GM23338 (cell line): ENCODE results near the gene EPB41L5. TPM values are rescaled to one million over a fixed set of nuclear protein-coding genes. Genes with fewer than 3 reads are reported as not detected.

Source experiments
- ATAC-seq: fragments of 200-7000 bp; cut with Tn5 transposase; 3 replicates; pipeline ENCODE4 v1.9.1; 2020
- DNase-seq: peaks from one replicate; pipeline ENCODE4 v3.0.0-alpha.2; 2015; ENCODE audit warnings: low spot score
- H2AFZ ChIP-seq: fragments of 200-600 bp; sonication (generic); 2 replicates; pipeline ENCODE4 v1.8.0; 2016; ENCODE audit warnings: antibody characterized with exemption, mild to moderate bottlenecking, moderate library complexity
- H3F3A ChIP-seq: fragments of 200-600 bp; sonication (generic); replicated peaks from 2 replicates; pipeline ENCODE4 v1.8.0; 2017; ENCODE audit warnings: antibody characterized with exemption, mixed run types, low read depth
- H3K27ac ChIP-seq: fragments of 200-600 bp; sonication (generic); 2 replicates; pipeline ENCODE4 v1.6.1; 2016; ENCODE audit warnings: low read depth
- H3K27me3 ChIP-seq: fragments of 200-600 bp; sonication (generic); 2 replicates; pipeline ENCODE4 v1.8.0; 2016; ENCODE audit warnings: mild to moderate bottlenecking, mixed run types, moderate library complexity; ENCODE audit not compliant: insufficient read depth
- H3K36me3 ChIP-seq: fragments of 200-600 bp; sonication (generic); 2 replicates; pipeline ENCODE4 v1.8.0; 2016; ENCODE audit warnings: mild to moderate bottlenecking; ENCODE audit not compliant: insufficient read depth
- H3K4me1 ChIP-seq: fragments of 200-600 bp; sonication (generic); 2 replicates; pipeline ENCODE4 v1.8.0; 2016; ENCODE audit warnings: mild to moderate bottlenecking, moderate library complexity; ENCODE audit not compliant: insufficient read depth
- H3K4me2 ChIP-seq: fragments of 200-600 bp; sonication (generic); 2 replicates; pipeline ENCODE4 v1.7.1; 2017; ENCODE audit warnings: mixed run types
- H3K4me3 ChIP-seq: fragments of 200-600 bp; sonication (generic); 2 replicates; pipeline ENCODE4 v1.6.1; 2016; ENCODE audit warnings: mixed run types
- H3K79me2 ChIP-seq: fragments of 200-600 bp; sonication (generic); replicated peaks from 2 replicates; pipeline ENCODE4 v1.8.0; 2017; ENCODE audit warnings: mild to moderate bottlenecking; ENCODE audit not compliant: insufficient read depth
- H3K9me2 ChIP-seq: fragments of 200-600 bp; sonication (generic); 2 replicates; pipeline ENCODE4 v1.8.0; 2017; ENCODE audit not compliant: insufficient read depth
- H4K20me1 ChIP-seq: fragments of 200-600 bp; sonication (generic); replicated peaks from 2 replicates; pipeline ENCODE4 v1.8.0; 2017; ENCODE audit warnings: mild to moderate bottlenecking; ENCODE audit not compliant: insufficient read depth
- H3K27ac Mint-ChIP-seq: 2 replicates; pipeline ENCODE4 v1.8.0; 2020; ENCODE audit warnings: inconsistent platforms, mild to moderate bottlenecking, moderate library complexity, mixed read lengths
- H3K27me3 Mint-ChIP-seq: 3 replicates; pipeline ENCODE4 v1.8.0; 2022; ENCODE audit warnings: low read depth, mild to moderate bottlenecking, moderate library complexity, mixed read lengths, inconsistent platforms; ENCODE audit not compliant: insufficient read depth, poor library complexity
- H3K36me3 Mint-ChIP-seq: 3 replicates; pipeline ENCODE4 v1.8.0; 2021; ENCODE audit warnings: low read depth, mild to moderate bottlenecking, inconsistent platforms, moderate library complexity, mixed read lengths
- H3K4me1 Mint-ChIP-seq: 3 replicates; pipeline ENCODE4 v1.8.0; 2020; ENCODE audit warnings: mild to moderate bottlenecking, inconsistent platforms, mixed read lengths
- H3K4me3 Mint-ChIP-seq: 3 replicates; pipeline ENCODE4 v1.8.0; 2021; ENCODE audit warnings: moderate library complexity, mild to moderate bottlenecking, inconsistent platforms, mixed read lengths
- H3K9me3 Mint-ChIP-seq: 3 replicates; pipeline ENCODE4 v1.8.0; 2020; ENCODE audit warnings: moderate library complexity, mild to moderate bottlenecking, inconsistent platforms, mixed read lengths
- CREB1 ChIP-seq: fragments of 250-450 bp; sonication (Bioruptor Pico); IDR thresholded peaks from 2 replicates; pipeline ENCODE4 v1.5.0; 2020; ENCODE audit warnings: low read depth, mild to moderate bottlenecking, moderate library complexity
- CTCF ChIP-seq, 2 experiments: fragments of 200-600 bp in 1 of 2; sonication (generic) in 1 of 2; conservative IDR thresholded peaks; 2 replicates each; pipeline versions ENCODE4 v1.5.1 to v1.6.1; 2016 to 2017; ENCODE audit warnings: antibody characterized with exemption in 2 of 2, low read depth in 2 of 2, mild to moderate bottlenecking in 2 of 2, moderate library complexity in 1 of 2
- ETS1 ChIP-seq: IDR thresholded peaks from 2 replicates; pipeline ENCODE4 v1.6.1; 2016; ENCODE audit warnings: antibody characterized with exemption
- EZH2 ChIP-seq: fragments of 200-600 bp; sonication (generic); IDR thresholded peaks from one replicate; pipeline ENCODE4 v1.8.0; 2017; ENCODE audit warnings: antibody characterized with exemption, mild to moderate bottlenecking, low read depth; ENCODE audit not compliant: unreplicated experiment
- EZH2phosphoT487 ChIP-seq: fragments of 200-600 bp; sonication (generic); IDR thresholded peaks from one replicate; pipeline ENCODE4 v1.8.1; 2018; ENCODE audit warnings: antibody characterized with exemption; ENCODE audit not compliant: unreplicated experiment
- JUNB ChIP-seq: IDR thresholded peaks from one replicate; pipeline ENCODE4 v1.6.1; 2016; ENCODE audit warnings: antibody characterized with exemption; ENCODE audit not compliant: unreplicated experiment
- NANOG ChIP-seq: IDR thresholded peaks from 2 replicates; pipeline ENCODE4 v1.6.1; 2016; ENCODE audit warnings: antibody characterized with exemption, borderline replicate concordance
- POLR2AphosphoS5 ChIP-seq: IDR thresholded peaks from 2 replicates; pipeline ENCODE4 v1.6.1; 2016; ENCODE audit warnings: antibody characterized with exemption, low read depth
- STAT1 ChIP-seq: IDR thresholded peaks from one replicate; pipeline ENCODE4 v1.6.1; 2016; ENCODE audit warnings: antibody characterized with exemption; ENCODE audit not compliant: unreplicated experiment
- ZNF114 ChIP-seq: fragments of 250-450 bp; sonication (Bioruptor Pico); IDR thresholded peaks from 2 replicates; pipeline ENCODE4 v1.5.0; 2020; ENCODE audit warnings: mild to moderate bottlenecking, moderate library complexity
- ZNF331 ChIP-seq: fragments of 250-450 bp; sonication (Bioruptor Pico); IDR thresholded peaks from 2 replicates; pipeline ENCODE4 v1.5.0; 2020; ENCODE audit warnings: low read depth, mild to moderate bottlenecking, moderate library complexity
- ZNF462 ChIP-seq: fragments of 250-450 bp; sonication (Bioruptor Pico); IDR thresholded peaks from 2 replicates; pipeline ENCODE4 v1.5.0; 2020; ENCODE audit warnings: mild to moderate bottlenecking, moderate library complexity
- polyA plus RNA-seq: library from polyadenylated mRNA; unstranded; fragments of >200 nt; fragmentation: Nextera tagmentation; extraction: Ambion mirVana; gene quantifications from 2 replicates; pipeline ENCODE4 v1.2.1, GENCODE V29; 2016
- total RNA-seq: library from RNA; depleted of rRNA; stranded (reverse); fragments of >200 nt; shearing (Covaris generic); gene quantifications from 2 replicates; pipeline ENCODE4 v1.2.3, GENCODE V29; 2014
- TF ChIP-seq, protein P1 (sequence below): IDR thresholded peaks from one replicate; pipeline ENCODE4 v1.6.1; 2018; ENCODE audit warnings: antibody characterized with exemption; ENCODE audit not compliant: unreplicated experiment

EPB41L5 gene
- total and polyA plus RNA-seq, 2 experiments from 2014 or later, result 15.5 to 35.4 TPM

GRCh38 chr2:120118018-120118417 is 105.1 kb downstream of the EPB41L5 start:
- Histone ChIP-seq H3F3A (no peaks in the 10 kb centered on the region), H3K36me3 (no peaks in the 10 kb centered on the region), H3K27me3 (no peaks in the 10 kb centered on the region), H3K27ac (no peak overlapping the region), H2AFZ (no peak overlapping the region), H3K9me2 (no peaks in the 10 kb centered on the region), H3K4me1 (no peaks in the 10 kb centered on the region), H3K79me2 (no peaks in the 10 kb centered on the region), H3K4me2 (no peak overlapping the region), H4K20me1 (no peaks in the 10 kb centered on the region), H3K4me3 (no peak overlapping the region)
- TF ChIP-seq JUNB (no peak), EZH2 (no peak), EZH2phosphoT487 (no peak), CREB1 (no peak), ZNF331 (CRISPR knock-in tag) (no peak), NANOG (no peak), POLR2AphosphoS5 (no peak), ZNF462 (CRISPR knock-in tag) (no peak), CTCF (conservative IDR thresholded peaks at IDR 0.05; ENCODE audit: low read depth in 2 of 2) (no peak), ETS1 (no peak), ZNF114 (no peak), STAT1 (no peak)
- TF ChIP-seq, protein P1, sequence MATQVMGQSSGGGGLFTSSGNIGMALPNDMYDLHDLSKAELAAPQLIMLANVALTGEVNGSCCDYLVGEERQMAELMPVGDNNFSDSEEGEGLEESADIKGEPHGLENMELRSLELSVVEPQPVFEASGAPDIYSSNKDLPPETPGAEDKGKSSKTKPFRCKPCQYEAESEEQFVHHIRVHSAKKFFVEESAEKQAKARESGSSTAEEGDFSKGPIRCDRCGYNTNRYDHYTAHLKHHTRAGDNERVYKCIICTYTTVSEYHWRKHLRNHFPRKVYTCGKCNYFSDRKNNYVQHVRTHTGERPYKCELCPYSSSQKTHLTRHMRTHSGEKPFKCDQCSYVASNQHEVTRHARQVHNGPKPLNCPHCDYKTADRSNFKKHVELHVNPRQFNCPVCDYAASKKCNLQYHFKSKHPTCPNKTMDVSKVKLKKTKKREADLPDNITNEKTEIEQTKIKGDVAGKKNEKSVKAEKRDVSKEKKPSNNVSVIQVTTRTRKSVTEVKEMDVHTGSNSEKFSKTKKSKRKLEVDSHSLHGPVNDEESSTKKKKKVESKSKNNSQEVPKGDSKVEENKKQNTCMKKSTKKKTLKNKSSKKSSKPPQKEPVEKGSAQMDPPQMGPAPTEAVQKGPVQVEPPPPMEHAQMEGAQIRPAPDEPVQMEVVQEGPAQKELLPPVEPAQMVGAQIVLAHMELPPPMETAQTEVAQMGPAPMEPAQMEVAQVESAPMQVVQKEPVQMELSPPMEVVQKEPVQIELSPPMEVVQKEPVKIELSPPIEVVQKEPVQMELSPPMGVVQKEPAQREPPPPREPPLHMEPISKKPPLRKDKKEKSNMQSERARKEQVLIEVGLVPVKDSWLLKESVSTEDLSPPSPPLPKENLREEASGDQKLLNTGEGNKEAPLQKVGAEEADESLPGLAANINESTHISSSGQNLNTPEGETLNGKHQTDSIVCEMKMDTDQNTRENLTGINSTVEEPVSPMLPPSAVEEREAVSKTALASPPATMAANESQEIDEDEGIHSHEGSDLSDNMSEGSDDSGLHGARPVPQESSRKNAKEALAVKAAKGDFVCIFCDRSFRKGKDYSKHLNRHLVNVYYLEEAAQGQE, result no peak
- H3K4me1 Mint-ChIP-seq, result no peaks in the 10 kb centered on the region
- peaks cover 22% of the 10 kb centered on the region; the same call in 2 of the 3 replicates for H3K9me3 Mint-ChIP-seq
- H3K36me3 Mint-ChIP-seq, result peaks cover 15% of the 10 kb centered on the region; the same call in 2 of the 3 replicates
- no peak overlapping the region for H3K27ac Mint-ChIP-seq
- no peak for DNase-seq
- H3K27me3 Mint-ChIP-seq, result no peaks in the 10 kb centered on the region
- H3K4me3 Mint-ChIP-seq, result no peak overlapping the region
- ATAC-seq, result no peak
